Muscle layer of colon (tissue), 2 donors: ENCODE results near the gene PRICKLE2.

Source experiments
- H3K27ac ChIP-seq: one replicate; pipeline ENCODE4 v1.7.0; 2013; ENCODE audit warnings: low read depth, mild to moderate bottlenecking, low read length, moderate library complexity
- H3K27me3 ChIP-seq, 2 donors: one replicate each; pipeline ENCODE4 v1.7.0; 2013; ENCODE audit warnings: low read length in 2 of 2, mild to moderate bottlenecking in 2 of 2; ENCODE audit not compliant: insufficient read depth in 2 of 2, control insufficient read depth in 1 of 2
- H3K36me3 ChIP-seq: one replicate; pipeline ENCODE4 v1.7.0; 2013; ENCODE audit warnings: mild to moderate bottlenecking, low read length; ENCODE audit not compliant: insufficient read depth
- H3K4me1 ChIP-seq: one replicate; pipeline ENCODE4 v1.7.0; 2013; ENCODE audit warnings: mild to moderate bottlenecking, low read length; ENCODE audit not compliant: insufficient read depth
- H3K4me3 ChIP-seq, 2 donors: one replicate each; pipeline ENCODE4 v1.7.0; 2013; ENCODE audit warnings: low read length in 2 of 2, low read depth in 1 of 2, mild to moderate bottlenecking in 1 of 2, moderate library complexity in 1 of 2
- H3K9ac ChIP-seq: one replicate; pipeline ENCODE4 v1.7.0; 2013; ENCODE audit warnings: low read length
- H3K9me3 ChIP-seq: one replicate; pipeline ENCODE4 v1.7.0; 2013; ENCODE audit warnings: mild to moderate bottlenecking, low read length
- donor health status: abdominal sarcoma.
- donor health status: Adenocarcinoma of cecum.

PRICKLE2 gene

DNA sequence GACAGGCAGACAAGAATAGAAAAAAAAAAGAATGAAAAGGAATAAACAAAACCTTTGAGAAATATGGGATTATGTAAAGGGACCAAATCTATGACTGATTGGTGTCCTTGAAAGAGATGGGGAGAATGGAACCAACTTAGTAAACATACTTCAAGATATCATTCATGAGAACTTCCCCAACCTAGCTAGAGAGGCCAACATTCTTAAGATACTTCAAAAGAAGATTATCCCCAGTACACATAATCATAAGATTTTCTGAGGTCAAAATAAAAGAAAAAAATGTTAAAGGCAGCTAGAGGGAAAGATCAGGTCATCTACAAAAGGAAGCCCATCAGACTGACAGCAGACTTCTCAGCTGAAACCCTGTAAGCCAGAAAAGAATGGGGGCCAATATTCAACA lies 110.6 kb downstream of the PRICKLE2 start:
- Histone ChIP-seq H3K36me3 (peaks cover 4% of the 10 kb centered on the region), H3K4me1 (peaks cover 13% of the 10 kb centered on the region), H3K27ac (no peak overlapping the region), H3K9ac (no peak overlapping the region), H3K9me3 (no peaks in the 10 kb centered on the region), H3K27me3 (no peaks in the 10 kb centered on the region), H3K4me3 (no peak overlapping the region)

DNA sequence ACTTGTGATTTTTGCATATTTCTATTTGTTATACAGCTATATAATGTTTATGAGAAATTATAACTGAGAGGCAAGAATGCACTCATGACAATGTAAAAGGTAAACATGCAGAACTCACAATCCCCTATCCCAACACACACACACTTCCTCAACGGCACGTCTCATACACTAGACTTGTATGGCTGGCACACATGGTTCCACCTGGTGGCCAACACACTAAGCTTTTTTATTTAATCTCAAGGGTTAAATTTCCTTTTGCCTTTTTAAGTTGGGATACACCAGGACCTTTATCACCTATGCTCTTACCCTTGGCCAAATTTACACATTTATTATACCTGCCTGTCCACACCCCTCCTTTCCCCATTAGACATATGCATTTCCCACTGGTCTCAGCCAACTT lies 113.4 kb downstream of the PRICKLE2 start:
- Histone ChIP-seq H3K27me3 (no peaks in the 10 kb centered on the region), H3K36me3 (peaks cover 4% of the 10 kb centered on the region), H3K4me1 (peaks cover 34% of the 10 kb centered on the region), H3K9ac (no peak overlapping the region), H3K4me3 (no peak overlapping the region), H3K27ac (no peak overlapping the region), H3K9me3 (no peaks in the 10 kb centered on the region)

DNA sequence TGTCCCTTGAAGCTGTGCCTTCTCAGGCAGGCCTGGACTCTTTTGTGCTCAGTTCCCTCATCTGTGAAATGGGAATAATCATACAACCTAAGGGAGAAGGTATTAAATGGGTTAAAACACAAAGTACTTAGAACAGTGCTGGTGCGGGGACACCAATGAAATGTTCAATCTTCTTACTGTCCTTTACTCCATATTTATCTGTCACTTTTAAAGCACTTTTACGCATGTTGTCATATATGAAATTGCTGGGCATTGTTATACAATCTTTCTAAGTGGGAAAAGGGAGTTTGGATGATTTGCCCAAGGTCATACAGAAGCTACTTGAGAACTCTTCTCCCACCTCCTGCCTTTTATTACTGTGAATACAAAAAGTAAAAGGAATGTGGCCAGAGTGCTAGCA lies 114.2 kb downstream of the PRICKLE2 start:
- Histone ChIP-seq H3K9ac (no peak overlapping the region), H3K4me3 (no peak overlapping the region), H3K27me3 (no peaks in the 10 kb centered on the region), H3K4me1 (peaks cover 40% of the 10 kb centered on the region), H3K27ac (no peak overlapping the region), H3K9me3 (no peaks in the 10 kb centered on the region), H3K36me3 (peaks cover 4% of the 10 kb centered on the region)

DNA sequence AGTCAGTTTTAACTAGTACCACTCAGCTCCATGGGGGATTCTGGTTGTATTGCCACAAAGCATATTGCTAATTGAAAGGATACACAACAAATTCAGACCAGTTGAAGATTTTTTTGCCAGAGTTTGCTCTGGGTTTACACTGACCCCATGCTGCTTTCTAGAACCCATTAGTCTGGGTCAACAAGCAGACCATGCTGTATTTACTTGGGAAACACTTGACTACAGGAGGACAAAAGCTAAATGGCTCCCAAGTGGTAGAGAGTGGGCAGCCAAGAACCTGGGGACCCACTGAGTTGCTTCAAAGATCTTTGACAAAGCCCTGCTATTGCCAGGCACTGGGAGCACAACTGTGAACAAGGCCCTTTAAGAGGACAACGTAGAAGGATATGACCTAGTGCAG lies 115.2 kb downstream of the PRICKLE2 start:
- H3K36me3 ChIP-seq = peaks cover 4% of the 10 kb centered on the region
- no peak overlapping the region for H3K27ac ChIP-seq
- no peaks in the 10 kb centered on the region for H3K9me3 ChIP-seq
- H3K27me3 ChIP-seq = no peaks in the 10 kb centered on the region
- no peak overlapping the region for H3K9ac ChIP-seq
- H3K4me3 ChIP-seq = no peak overlapping the region
- H3K4me1 ChIP-seq = peaks cover 49% of the 10 kb centered on the region

DNA sequence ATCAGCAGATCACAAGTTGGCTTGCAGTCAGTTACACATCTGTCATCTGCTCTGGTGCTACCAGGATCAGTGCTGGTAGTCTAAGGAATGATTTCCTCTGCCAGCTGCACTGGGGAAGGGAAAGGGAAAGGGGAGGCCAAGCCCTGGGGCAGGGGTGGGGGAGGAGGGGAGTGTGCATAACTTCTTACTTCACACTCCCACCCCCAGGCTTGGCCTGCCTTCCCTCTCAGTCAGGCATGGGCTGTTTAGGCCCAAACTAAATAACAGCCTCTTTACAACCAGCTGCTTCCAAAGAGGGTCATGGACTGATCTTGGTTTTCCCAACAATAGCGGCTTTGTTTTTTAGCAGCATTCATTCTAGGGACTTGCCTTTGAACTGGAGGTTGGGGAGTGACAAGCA lies 115.8 kb downstream of the PRICKLE2 start:
- Histone ChIP-seq H3K27ac (no peak overlapping the region), H3K4me3 (no peak overlapping the region), H3K4me1 (peaks cover 56% of the 10 kb centered on the region), H3K27me3 (no peaks in the 10 kb centered on the region), H3K9ac (no peak overlapping the region), H3K9me3 (no peaks in the 10 kb centered on the region), H3K36me3 (peaks cover 4% of the 10 kb centered on the region)

DNA sequence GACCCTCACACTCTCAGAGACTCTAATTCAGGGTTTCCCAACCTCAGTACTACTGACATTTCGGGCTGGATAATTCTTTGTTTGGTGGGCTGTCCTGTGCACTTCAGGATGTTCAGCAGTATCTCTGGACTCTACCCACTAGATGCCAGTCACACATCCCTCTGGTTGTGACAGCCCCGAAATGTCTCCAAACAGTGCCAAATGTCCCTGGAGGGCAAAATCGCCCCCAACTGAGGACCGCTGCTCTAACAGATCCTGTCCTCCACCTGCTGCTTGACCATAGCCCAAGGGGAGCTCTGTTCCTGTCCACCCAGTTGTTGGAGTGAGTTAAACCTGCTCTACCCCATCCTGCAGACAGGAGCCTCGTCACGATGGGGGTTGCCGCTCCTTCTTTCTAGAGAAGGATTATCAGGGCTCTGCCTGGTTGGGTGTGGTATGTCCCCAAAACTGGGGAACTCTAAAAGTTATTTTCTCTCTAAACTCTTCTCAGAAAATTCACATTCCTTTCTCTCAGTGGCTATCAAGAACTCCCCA lies 116.4 kb downstream of the PRICKLE2 start:
- Histone ChIP-seq H3K4me1 (peaks cover 59% of the 10 kb centered on the region), H3K9ac (no peak overlapping the region), H3K4me3 (no peak overlapping the region), H3K9me3 (no peaks in the 10 kb centered on the region), H3K36me3 (peaks cover 4% of the 10 kb centered on the region), H3K27ac (no peak overlapping the region), H3K27me3 (no peaks in the 10 kb centered on the region)

DNA sequence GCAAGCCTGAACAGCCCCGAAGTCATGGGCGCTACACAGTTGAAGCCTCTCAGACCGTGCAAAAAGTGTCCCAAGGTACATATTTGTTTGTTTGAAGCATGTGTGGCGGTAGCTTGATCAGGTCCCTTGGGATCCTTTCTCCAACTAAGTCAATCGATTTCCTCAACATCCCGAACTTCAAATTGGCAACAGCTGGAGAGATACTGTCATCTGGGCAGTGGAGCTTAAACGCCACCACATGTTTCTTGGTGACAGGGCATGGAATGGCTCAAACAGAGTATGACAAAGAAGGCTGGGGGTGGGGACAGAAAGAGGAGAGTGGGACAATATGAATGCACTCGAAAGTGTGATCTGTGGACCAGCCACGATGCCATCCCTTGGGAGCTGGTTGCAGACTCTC lies 117.0 kb downstream of the PRICKLE2 start:
- no peak overlapping the region for H3K9ac ChIP-seq
- no peak overlapping the region for H3K4me3 ChIP-seq
- H3K36me3 ChIP-seq = peaks cover 4% of the 10 kb centered on the region
- no peak overlapping the region for H3K27ac ChIP-seq
- no peaks in the 10 kb centered on the region for H3K9me3 ChIP-seq
- no peaks in the 10 kb centered on the region for H3K27me3 ChIP-seq
- peaks cover 59% of the 10 kb centered on the region for H3K4me1 ChIP-seq

DNA sequence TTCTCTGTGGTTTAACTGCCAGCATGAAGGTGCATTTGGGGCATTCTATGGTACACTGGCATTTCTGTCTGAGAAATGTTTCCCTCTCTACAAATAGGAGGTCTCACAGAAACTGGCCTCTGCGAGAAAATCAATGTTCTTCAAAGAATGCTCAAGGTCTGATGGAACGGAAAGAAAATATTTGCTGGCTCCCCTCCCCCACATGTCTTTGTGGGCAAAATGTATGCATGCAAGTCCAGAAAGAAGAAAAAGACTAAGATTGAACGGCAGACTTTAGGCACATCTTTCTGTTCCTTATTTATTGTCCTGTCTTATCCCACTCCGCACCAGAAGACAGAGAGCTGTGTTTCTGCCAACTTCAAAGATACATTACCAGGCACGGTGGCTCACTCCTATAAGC lies 118.1 kb downstream of the PRICKLE2 start:
- H3K36me3 ChIP-seq = peaks cover 4% of the 10 kb centered on the region

DNA sequence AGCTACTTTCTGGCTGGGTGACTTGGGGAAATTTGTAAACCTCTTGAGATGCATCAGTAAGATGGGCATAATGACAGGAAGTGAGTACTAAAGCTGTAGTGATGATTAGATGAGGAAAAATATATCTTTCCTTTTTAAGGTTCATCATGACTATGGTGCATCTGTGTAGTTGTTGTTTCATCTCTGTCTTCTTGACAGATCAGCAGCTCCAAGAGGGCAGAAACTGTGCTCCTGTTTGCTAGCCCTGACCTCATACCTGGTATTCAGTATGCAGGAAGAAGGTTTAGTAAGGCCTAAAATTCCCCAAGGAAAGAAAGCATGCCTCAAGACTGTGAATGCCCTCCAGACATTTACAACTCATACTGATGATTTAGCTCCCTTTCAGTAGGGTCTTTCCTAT lies 119.5 kb downstream of the PRICKLE2 start:
- no peak overlapping the region for H3K27ac ChIP-seq

More for the DNA sequence above, 118.1 kb downstream of the PRICKLE2 start:
- H3K4me1 ChIP-seq = peaks cover 58% of the 10 kb centered on the region
- H3K9me3 ChIP-seq = no peaks in the 10 kb centered on the region
- no peak overlapping the region for H3K9ac ChIP-seq
- no peak overlapping the region for H3K4me3 ChIP-seq
- H3K27me3 ChIP-seq = no peaks in the 10 kb centered on the region
- H3K27ac ChIP-seq = no peak overlapping the region

DNA sequence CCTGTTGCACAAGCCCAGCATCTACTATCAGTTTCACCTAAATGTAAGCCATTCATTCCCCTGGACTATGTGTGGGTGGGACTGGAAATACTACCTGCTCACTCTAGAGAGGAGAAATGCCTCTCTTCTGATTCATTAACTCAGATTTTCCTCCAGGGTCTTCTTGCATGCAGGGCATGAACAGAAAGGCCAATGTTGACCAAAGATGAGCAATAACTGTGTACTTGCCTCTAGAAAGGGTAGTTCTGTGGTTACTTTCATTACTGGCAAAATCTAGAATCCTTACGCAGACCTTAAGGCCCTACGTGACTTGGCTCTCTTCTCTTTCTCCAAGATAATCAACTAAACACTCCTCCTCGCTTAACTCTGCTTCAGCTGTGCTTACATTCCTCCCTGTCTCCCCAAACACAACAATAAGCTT lies 120.6 kb downstream of the PRICKLE2 start:
- Histone ChIP-seq H3K27ac (no peak overlapping the region), H3K36me3 (peaks cover 1% of the 10 kb centered on the region), H3K4me1 (peaks cover 46% of the 10 kb centered on the region), H3K4me3 (no peak overlapping the region), H3K9me3 (no peaks in the 10 kb centered on the region), H3K27me3 (no peaks in the 10 kb centered on the region), H3K9ac (no peak overlapping the region)

More for the DNA sequence above, 119.5 kb downstream of the PRICKLE2 start:
- H3K4me3 ChIP-seq = no peak overlapping the region
- H3K9ac ChIP-seq = no peak overlapping the region
- peaks cover 50% of the 10 kb centered on the region for H3K4me1 ChIP-seq
- no peaks in the 10 kb centered on the region for H3K27me3 ChIP-seq
- H3K9me3 ChIP-seq = no peaks in the 10 kb centered on the region
- no peaks in the 10 kb centered on the region for H3K36me3 ChIP-seq

DNA sequence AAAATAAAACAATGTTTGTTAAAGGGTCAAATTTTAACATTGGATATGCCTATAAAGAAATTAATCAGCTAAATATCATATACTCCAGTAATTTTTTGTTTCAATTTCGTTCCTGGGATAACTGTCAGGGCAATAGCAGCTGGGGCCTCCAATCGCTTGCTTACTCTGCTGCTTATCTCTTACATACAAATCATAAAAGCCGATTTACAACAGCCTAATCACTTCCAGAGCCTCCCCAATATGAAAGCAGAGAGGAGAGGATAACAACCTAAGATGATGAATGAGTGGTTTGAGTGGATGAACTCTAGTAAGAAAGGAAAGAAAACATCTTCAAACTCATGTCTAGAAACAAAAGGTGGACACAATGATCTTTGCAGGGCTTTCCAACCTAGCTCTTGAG lies 121.3 kb downstream of the PRICKLE2 start:
- no peak overlapping the region for H3K4me3 ChIP-seq
- no peaks in the 10 kb centered on the region for H3K9me3 ChIP-seq
- no peaks in the 10 kb centered on the region for H3K27me3 ChIP-seq
- H3K36me3 ChIP-seq = peaks cover 8% of the 10 kb centered on the region
- no peak overlapping the region for H3K27ac ChIP-seq
- no peak overlapping the region for H3K9ac ChIP-seq
- peaks cover 39% of the 10 kb centered on the region for H3K4me1 ChIP-seq

DNA sequence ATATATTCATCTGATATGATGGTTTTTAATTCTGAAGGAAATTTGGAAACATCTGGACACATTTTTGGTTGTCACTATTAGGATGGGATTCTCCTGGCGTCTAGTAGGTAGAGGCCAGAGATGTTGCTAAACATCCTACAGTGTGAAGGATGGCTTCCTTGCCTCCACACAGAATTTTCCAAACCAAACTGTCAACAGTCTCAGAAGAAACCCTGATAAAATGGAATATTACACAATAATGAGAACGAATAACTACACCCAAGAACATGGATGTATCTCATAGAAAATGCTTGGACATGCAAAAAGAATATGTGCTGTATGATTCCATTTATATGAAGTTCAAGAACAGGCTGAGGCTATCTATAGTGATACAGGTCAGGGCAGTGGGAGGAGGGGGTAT lies 122.1 kb downstream of the PRICKLE2 start:
- peaks cover 15% of the 10 kb centered on the region for H3K36me3 ChIP-seq
- H3K27ac ChIP-seq = no peak overlapping the region
- peaks cover 37% of the 10 kb centered on the region for H3K4me1 ChIP-seq
- H3K27me3 ChIP-seq = no peaks in the 10 kb centered on the region
- H3K4me3 ChIP-seq = no peak overlapping the region
- H3K9me3 ChIP-seq = no peaks in the 10 kb centered on the region
- no peak overlapping the region for H3K9ac ChIP-seq
